Measurements from ENCODE around the gene ESF1. TPM values are rescaled to one million over a fixed set of nuclear protein-coding genes. Genes with fewer than 3 reads are reported as not detected.

Gene ESF1
- total and polyA plus RNA-seq, 9 donors = 11.6 to 20.4 (median 15.6) TPM

GRCh38 chr20:13791540-13792459 is 7.1 kb upstream of the ESF1 start:
- Histone ChIP-seq H3K27me3 (ENCODE audit: control insufficient read depth, insufficient read depth, low read length) (no peaks in the 10 kb centered on the region), H3K27ac (ENCODE audit: low read length) (no peak overlapping the region), H3K36me3 (ENCODE audit: control insufficient read depth, insufficient read depth, low read length) (peaks cover 43% of the 10 kb centered on the region), H3K9me3 (replicated peaks; ENCODE audit: control insufficient read depth, low read depth, low read length) (no peaks in the 10 kb centered on the region), H3K4me1 (ENCODE audit: control insufficient read depth, insufficient read depth, low read length) (no peaks in the 10 kb centered on the region), H3K4me3 (ENCODE audit: low read length) (no peak overlapping the region)
- 80% methylated on average over 1 of the region's 2 CpGs for WGBS (ENCODE audit: insufficient coverage)
- DNase-seq = peak; percentile 52

GRCh38 chr20:13790708-13791107 is 6.0 kb upstream of the ESF1 start:
- no CpG with 5 or more reads among the region's 2 CpGs for WGBS (ENCODE audit: insufficient coverage)
- H3K27ac ChIP-seq (ENCODE audit: low read length) = no peak overlapping the region
- H3K4me1 ChIP-seq (ENCODE audit: control insufficient read depth, insufficient read depth, low read length) = peaks cover 9% of the 10 kb centered on the region
- H3K27me3 ChIP-seq (ENCODE audit: control insufficient read depth, insufficient read depth, low read length) = no peaks in the 10 kb centered on the region
- H3K36me3 ChIP-seq (ENCODE audit: control insufficient read depth, insufficient read depth, low read length) = peaks cover 34% of the 10 kb centered on the region
- DNase-seq = no peak
- H3K4me3 ChIP-seq (ENCODE audit: low read length) = no peak overlapping the region
- H3K9me3 ChIP-seq (replicated peaks; ENCODE audit: control insufficient read depth, low read depth, low read length) = no peaks in the 10 kb centered on the region

- Histone ChIP-seq H3K36me3 (ENCODE audit: control insufficient read depth, insufficient read depth, low read length) (peaks cover 22% of the 10 kb centered on the region), H3K27me3 (ENCODE audit: control insufficient read depth, insufficient read depth, low read length) (no peaks in the 10 kb centered on the region), H3K27ac (ENCODE audit: low read length) (no peak overlapping the region), H3K4me3 (ENCODE audit: low read length) (no peak overlapping the region), H3K9me3 (replicated peaks; ENCODE audit: control insufficient read depth, low read depth, low read length) (no peaks in the 10 kb centered on the region), H3K4me1 (ENCODE audit: control insufficient read depth, insufficient read depth, low read length) (peaks cover 13% of the 10 kb centered on the region)
- DNase-seq = peak; percentile 70
- WGBS (ENCODE audit: insufficient coverage) = no CpG with 5 or more reads among the region's 1 CpG
Observed at GRCh38 chr20:13788167-13788834, 3.6 kb upstream of the ESF1 start.

- DNase-seq = no peak
- peak overlapping the region; percentile 94 for H3K4me3 ChIP-seq (ENCODE audit: low read length)
- H3K27me3 ChIP-seq (ENCODE audit: control insufficient read depth, insufficient read depth, low read length) = no peaks in the 10 kb centered on the region
- peaks cover 14% of the 10 kb centered on the region for H3K4me1 ChIP-seq (ENCODE audit: control insufficient read depth, insufficient read depth, low read length)
- no peak overlapping the region for H3K27ac ChIP-seq (ENCODE audit: low read length)
- peaks cover 19% of the 10 kb centered on the region for H3K36me3 ChIP-seq (ENCODE audit: control insufficient read depth, insufficient read depth, low read length)
- no peaks in the 10 kb centered on the region for H3K9me3 ChIP-seq (replicated peaks; ENCODE audit: control insufficient read depth, low read depth, low read length)
- WGBS (ENCODE audit: insufficient coverage) = no CpG with 5 or more reads among the region's 8 CpGs
Observed at GRCh38 chr20:13786143-13786828, 1.6 kb upstream of the ESF1 start.

GRCh38 chr20:13784271-13784892 is 337 bp downstream of the ESF1 start:
- Histone ChIP-seq H3K36me3 (ENCODE audit: control insufficient read depth, insufficient read depth, low read length) (peaks cover 22% of the 10 kb centered on the region), H3K27ac (ENCODE audit: low read length) (peak overlapping the region; percentile 83), H3K4me1 (ENCODE audit: control insufficient read depth, insufficient read depth, low read length) (peaks cover 14% of the 10 kb centered on the region), H3K27me3 (ENCODE audit: control insufficient read depth, insufficient read depth, low read length) (no peaks in the 10 kb centered on the region), H3K4me3 (ENCODE audit: low read length) (peak overlapping the region; percentile 94), H3K9me3 (replicated peaks; ENCODE audit: control insufficient read depth, low read depth, low read length) (no peaks in the 10 kb centered on the region)
- 0% methylated on average over 12 of the region's 26 CpGs for WGBS (ENCODE audit: insufficient coverage)
- no peak for DNase-seq

GRCh38 chr20:13783528-13783927 is 1.2 kb downstream of the ESF1 start:
- no peak overlapping the region for H3K4me3 ChIP-seq (ENCODE audit: low read length)
- DNase-seq = no peak
- 94% methylated on average over 8 of the region's 13 CpGs for WGBS (ENCODE audit: insufficient coverage)
- no peaks in the 10 kb centered on the region for H3K27me3 ChIP-seq (ENCODE audit: control insufficient read depth, insufficient read depth, low read length)
- H3K27ac ChIP-seq (ENCODE audit: low read length) = no peak overlapping the region
- H3K9me3 ChIP-seq (replicated peaks; ENCODE audit: control insufficient read depth, low read depth, low read length) = no peaks in the 10 kb centered on the region
- peaks cover 26% of the 10 kb centered on the region for H3K36me3 ChIP-seq (ENCODE audit: control insufficient read depth, insufficient read depth, low read length)
- H3K4me1 ChIP-seq (ENCODE audit: control insufficient read depth, insufficient read depth, low read length) = peaks cover 14% of the 10 kb centered on the region

GRCh38 chr20:13778827-13779226 is 5.9 kb downstream of the ESF1 start:
- no peak overlapping the region for H3K27ac ChIP-seq (ENCODE audit: low read length)
- DNase-seq = no peak
- WGBS (ENCODE audit: insufficient coverage) = 100% methylated on average over 2 of the region's 3 CpGs
- no peaks in the 10 kb centered on the region for H3K9me3 ChIP-seq (replicated peaks; ENCODE audit: control insufficient read depth, low read depth, low read length)
- no peak overlapping the region for H3K4me3 ChIP-seq (ENCODE audit: low read length)
- peaks cover 38% of the 10 kb centered on the region for H3K36me3 ChIP-seq (ENCODE audit: control insufficient read depth, insufficient read depth, low read length)
- H3K27me3 ChIP-seq (ENCODE audit: control insufficient read depth, insufficient read depth, low read length) = no peaks in the 10 kb centered on the region
- H3K4me1 ChIP-seq (ENCODE audit: control insufficient read depth, insufficient read depth, low read length) = peaks cover 4% of the 10 kb centered on the region

- H3K4me3 ChIP-seq (ENCODE audit: low read length) = no peak overlapping the region
- no peaks in the 10 kb centered on the region for H3K27me3 ChIP-seq (ENCODE audit: control insufficient read depth, insufficient read depth, low read length)
- no peak overlapping the region for H3K27ac ChIP-seq (ENCODE audit: low read length)
- no peaks in the 10 kb centered on the region for H3K4me1 ChIP-seq (ENCODE audit: control insufficient read depth, insufficient read depth, low read length)
- 95% methylated on average over 2 of the region's 4 CpGs for WGBS (ENCODE audit: insufficient coverage)
- no peak for DNase-seq
- H3K9me3 ChIP-seq (replicated peaks; ENCODE audit: control insufficient read depth, low read depth, low read length) = no peaks in the 10 kb centered on the region
- H3K36me3 ChIP-seq (ENCODE audit: control insufficient read depth, insufficient read depth, low read length) = peaks cover 35% of the 10 kb centered on the region
Observed at GRCh38 chr20:13777171-13777601, 7.5 kb downstream of the ESF1 start.

- H3K4me3 ChIP-seq (ENCODE audit: low read length) = no peak overlapping the region
- no peak overlapping the region for H3K27ac ChIP-seq (ENCODE audit: low read length)
- WGBS (ENCODE audit: insufficient coverage) = 79% methylated on average over 3 of the region's 4 CpGs
- no peaks in the 10 kb centered on the region for H3K27me3 ChIP-seq (ENCODE audit: control insufficient read depth, insufficient read depth, low read length)
- H3K4me1 ChIP-seq (ENCODE audit: control insufficient read depth, insufficient read depth, low read length) = no peaks in the 10 kb centered on the region
- no peak for DNase-seq
- no peaks in the 10 kb centered on the region for H3K9me3 ChIP-seq (replicated peaks; ENCODE audit: control insufficient read depth, low read depth, low read length)
- H3K36me3 ChIP-seq (ENCODE audit: control insufficient read depth, insufficient read depth, low read length) = peaks cover 29% of the 10 kb centered on the region
Observed at GRCh38 chr20:13775867-13776266, 8.9 kb downstream of the ESF1 start.

Measured in muscle of leg (tissue), 11 donors.